Measurements from ENCODE around the gene PLET1.

DNA sequence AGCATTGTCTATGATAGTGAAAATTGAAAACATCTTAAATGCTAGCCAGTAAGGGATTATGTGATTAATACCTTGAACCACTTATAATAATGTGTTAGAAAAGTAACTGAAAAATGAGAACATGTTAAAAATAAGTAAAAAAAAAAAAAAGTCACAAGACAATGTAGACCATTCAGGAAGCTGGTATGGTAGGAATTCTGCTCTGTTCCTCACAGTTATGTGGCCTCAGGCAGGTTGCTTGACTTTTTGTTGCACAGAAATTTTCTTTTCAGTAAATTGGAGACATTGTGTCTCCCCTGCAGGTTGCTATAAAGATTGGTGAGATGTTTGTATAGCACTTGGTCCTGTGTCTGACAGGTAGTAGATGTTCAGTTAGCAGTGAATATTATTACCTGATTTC is 17.3 kb upstream of the PLET1 start:
- TF ChIP-seq, protein P1, sequence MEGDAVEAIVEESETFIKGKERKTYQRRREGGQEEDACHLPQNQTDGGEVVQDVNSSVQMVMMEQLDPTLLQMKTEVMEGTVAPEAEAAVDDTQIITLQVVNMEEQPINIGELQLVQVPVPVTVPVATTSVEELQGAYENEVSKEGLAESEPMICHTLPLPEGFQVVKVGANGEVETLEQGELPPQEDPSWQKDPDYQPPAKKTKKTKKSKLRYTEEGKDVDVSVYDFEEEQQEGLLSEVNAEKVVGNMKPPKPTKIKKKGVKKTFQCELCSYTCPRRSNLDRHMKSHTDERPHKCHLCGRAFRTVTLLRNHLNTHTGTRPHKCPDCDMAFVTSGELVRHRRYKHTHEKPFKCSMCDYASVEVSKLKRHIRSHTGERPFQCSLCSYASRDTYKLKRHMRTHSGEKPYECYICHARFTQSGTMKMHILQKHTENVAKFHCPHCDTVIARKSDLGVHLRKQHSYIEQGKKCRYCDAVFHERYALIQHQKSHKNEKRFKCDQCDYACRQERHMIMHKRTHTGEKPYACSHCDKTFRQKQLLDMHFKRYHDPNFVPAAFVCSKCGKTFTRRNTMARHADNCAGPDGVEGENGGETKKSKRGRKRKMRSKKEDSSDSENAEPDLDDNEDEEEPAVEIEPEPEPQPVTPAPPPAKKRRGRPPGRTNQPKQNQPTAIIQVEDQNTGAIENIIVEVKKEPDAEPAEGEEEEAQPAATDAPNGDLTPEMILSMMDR (IDR thresholded peaks at IDR 0.05; ENCODE audit: low read depth, low read length), result no peak
- no peak for TF ChIP-seq EZH2phosphoT487 (IDR thresholded peaks at IDR 0.05; ENCODE audit: low read depth)
